B cell (primary cell): ENCODE results near the gene MYOM1. TPM values are rescaled to one million over a fixed set of nuclear protein-coding genes. Genes with fewer than 3 reads are reported as not detected.

ENCODE experiments used
- ATAC-seq: fragments of 200-7000 bp; cut with Tn5 transposase; one replicate; pipeline ENCODE4 v1.10.0; 2021; ENCODE audit warnings: low read depth, mild to moderate bottlenecking, moderate number of reproducible peaks, moderate library complexity
- CTCF ChIA-PET: fragments of 350-600 bp; sonication (Branson Sonifier 250); formaldehyde crosslinking; loops from one replicate; lab custom pipeline; 2021; ENCODE audit warnings: antibody characterized with exemption, inconsistent platforms; lab: Charles Lee
- POLR2A ChIA-PET: fragments of 350-600 bp; sonication (Branson Sonifier 250); formaldehyde crosslinking; loops from one replicate; lab custom pipeline; 2021; ENCODE audit warnings: antibody characterized with exemption; lab: Charles Lee
- DNase-seq: peaks from one replicate; pipeline ENCODE4 v3.0.0; 2013
- H2AFZ ChIP-seq: 2 replicates; pipeline ENCODE4 v1.6.1; 2012; ENCODE audit warnings: mild to moderate bottlenecking, low read depth, low read length; ENCODE audit not compliant: insufficient read depth, poor library complexity, severe bottlenecking
- H3K27ac ChIP-seq, 2 donors: 1 replicate in 1 of 2; 2 replicates in 1 of 2; pipeline ENCODE4 v1.5.1; 2012 to 2013; ENCODE audit warnings: low read length in 2 of 2, mild to moderate bottlenecking in 2 of 2, moderate library complexity in 1 of 2
- H3K27me3 ChIP-seq, 4 experiments: fragments of 200-600 bp in 1 of 4; sonication (generic) in 1 of 4; replicated peaks in 1 of 4; 1 replicate in 2 of 4; 2 replicates in 2 of 4; pipeline versions ENCODE4 v1.6.1 to v1.7.0; 2013 to 2016; ENCODE audit warnings: low read length in 3 of 4, mild to moderate bottlenecking in 2 of 4, mixed read lengths in 1 of 4, moderate library complexity in 1 of 4; ENCODE audit not compliant: insufficient read depth in 4 of 4, control insufficient read depth in 3 of 4; ENCODE audit errors: control extremely low read depth in 1 of 4
- H3K36me3 ChIP-seq, 2 experiments: replicated peaks in 1 of 2; 1 replicate in 1 of 2; 2 replicates in 1 of 2; pipeline versions ENCODE4 v1.6.1 to v1.7.1; 2013; ENCODE audit warnings: low read length in 1 of 2; ENCODE audit not compliant: insufficient read depth in 2 of 2, control insufficient read depth in 1 of 2; ENCODE audit errors: control extremely low read depth in 1 of 2, extremely low read depth in 1 of 2
- H3K4me1 ChIP-seq, 2 donors: fragments of 200-600 bp in 1 of 2; sonication (generic) in 1 of 2; 1 replicate in 1 of 2; 2 replicates in 1 of 2; pipeline versions ENCODE4 v1.5.1 to v1.6.1; 2013 to 2017; ENCODE audit warnings: low read length in 2 of 2; ENCODE audit not compliant: control insufficient read depth in 2 of 2, insufficient read depth in 2 of 2
- H3K4me2 ChIP-seq: replicated peaks from 2 replicates; pipeline ENCODE3; 2012; ENCODE audit warnings: mild to moderate bottlenecking, low read depth, low read length; ENCODE audit not compliant: poor library complexity, severe bottlenecking
- H3K4me3 ChIP-seq, 5 experiments: fragments of 200-600 bp in 1 of 5; sonication (generic) in 1 of 5; 1 replicate in 3 of 5; 2 replicates in 2 of 5; pipeline versions ENCODE4 v1.5.1 to v1.7.0; 2011 to 2016; ENCODE audit warnings: low read length in 4 of 5, mild to moderate bottlenecking in 4 of 5, low read depth in 2 of 5, control low read depth in 1 of 5, moderate library complexity in 1 of 5; ENCODE audit not compliant: insufficient read depth in 1 of 5; ENCODE audit errors: control extremely low read depth in 1 of 5, extremely low read depth in 1 of 5
- H3K79me2 ChIP-seq: fragments of 200-600 bp; sonication (generic); one replicate; pipeline ENCODE4 v1.6.0; 2016; ENCODE audit warnings: low read length; ENCODE audit not compliant: control insufficient read depth, insufficient read depth
- H3K9ac ChIP-seq: fragments of 200-600 bp; sonication (generic); 2 replicates; pipeline ENCODE4 v1.6.1; 2017; ENCODE audit warnings: mild to moderate bottlenecking, low read length, moderate library complexity
- H3K9me3 ChIP-seq, 3 donors: one replicate each; pipeline versions ENCODE4 v1.6.1 to v1.7.1; 2013; ENCODE audit warnings: low read length in 2 of 3; ENCODE audit not compliant: control insufficient read depth in 2 of 3, insufficient read depth in 1 of 3; ENCODE audit errors: control extremely low read depth in 1 of 3
- H4K20me1 ChIP-seq: 2 replicates; pipeline ENCODE4 v1.6.0; 2012; ENCODE audit warnings: mild to moderate bottlenecking, low read length; ENCODE audit not compliant: insufficient read depth, control insufficient read depth, poor library complexity, severe bottlenecking
- H3K27ac Mint-ChIP-seq: one replicate; pipeline ENCODE4 v1.8.0; 2021; ENCODE audit warnings: mixed read lengths
- H3K27me3 Mint-ChIP-seq: one replicate; pipeline ENCODE4 v1.8.0; 2021; ENCODE audit warnings: mixed read lengths
- H3K4me1 Mint-ChIP-seq: one replicate; pipeline ENCODE4 v1.8.0; 2021; ENCODE audit warnings: mixed read lengths
- H3K4me3 Mint-ChIP-seq: one replicate; pipeline ENCODE4 v1.8.0; 2021; ENCODE audit warnings: mixed read lengths
- H3K9me3 Mint-ChIP-seq: one replicate; pipeline ENCODE4 v1.8.0; 2022; ENCODE audit warnings: mixed read lengths; ENCODE audit not compliant: insufficient read depth
- EZH2 ChIP-seq: IDR thresholded peaks from 2 replicates; pipeline ENCODE4 v1.6.1; 2012; ENCODE audit warnings: borderline replicate concordance, low read depth, mild to moderate bottlenecking, moderate library complexity, low read length; ENCODE audit not compliant: insufficient read depth, poor library complexity, severe bottlenecking
- WGBS: methylation state at CpG from one replicate; pipeline ENCODE4 v1.1.5; 2013; ENCODE audit warnings: missing lambda C conversion rate; ENCODE audit not compliant: insufficient coverage; 5-methylcytosine and 5-hydroxymethylcytosine counted together
- intact Hi-C: fragments of 100-400 bp; cut with micrococcal nuclease; formaldehyde crosslinking; loops from one replicate; pipeline ENCODE4 v1.10.0; 2022
- polyA plus RNA-seq: library from polyadenylated mRNA; depleted of rRNA; stranded (reverse); fragments of >200 nt; gene quantifications from 2 replicates; pipeline ENCODE4 v1.2.3, GENCODE V29; 2012
- total RNA-seq, 2 donors: library from RNA; stranded (reverse); fragments of 120-200 nt in 1 of 2; gene quantifications; 1 replicate in 1 of 2; 2 replicates in 1 of 2; pipeline versions ENCODE4 v1.2.3 to v1.2.4, GENCODE V29; 2013 to 2022
- TF ChIP-seq, protein P1 (sequence below): fragments of 200-600 bp; IDR thresholded peaks from one replicate; pipeline ENCODE4 v1.8.0; 2022; ENCODE audit warnings: antibody characterized with exemption, mild to moderate bottlenecking

MYOM1 gene
- total and polyA plus RNA-seq, 2 donors (not counting 1 experiment from before 2014, with no cell fraction given) = 1.5 to 12.8 TPM

- Histone ChIP-seq H3K79me2 (no peaks in the 10 kb centered on the region), H3K4me1 (no peaks in the 10 kb centered on the region), H3K36me3 (peaks cover 0 to 5% of the 10 kb centered on the region in 2 experiments), H3K4me3 (no peak overlapping the region), H2AFZ (no peak overlapping the region), H4K20me1 (no peaks in the 10 kb centered on the region), H3K9me3 (no peaks in the 10 kb centered on the region), H3K9ac (no peak overlapping the region), H3K27ac (no peak overlapping the region), H3K27me3 (no peaks in the 10 kb centered on the region), H3K4me2 (no peak overlapping the region)
- DNase-seq = no peak
- H3K9me3 Mint-ChIP-seq = no peaks in the 10 kb centered on the region
- TF ChIP-seq, protein P1, sequence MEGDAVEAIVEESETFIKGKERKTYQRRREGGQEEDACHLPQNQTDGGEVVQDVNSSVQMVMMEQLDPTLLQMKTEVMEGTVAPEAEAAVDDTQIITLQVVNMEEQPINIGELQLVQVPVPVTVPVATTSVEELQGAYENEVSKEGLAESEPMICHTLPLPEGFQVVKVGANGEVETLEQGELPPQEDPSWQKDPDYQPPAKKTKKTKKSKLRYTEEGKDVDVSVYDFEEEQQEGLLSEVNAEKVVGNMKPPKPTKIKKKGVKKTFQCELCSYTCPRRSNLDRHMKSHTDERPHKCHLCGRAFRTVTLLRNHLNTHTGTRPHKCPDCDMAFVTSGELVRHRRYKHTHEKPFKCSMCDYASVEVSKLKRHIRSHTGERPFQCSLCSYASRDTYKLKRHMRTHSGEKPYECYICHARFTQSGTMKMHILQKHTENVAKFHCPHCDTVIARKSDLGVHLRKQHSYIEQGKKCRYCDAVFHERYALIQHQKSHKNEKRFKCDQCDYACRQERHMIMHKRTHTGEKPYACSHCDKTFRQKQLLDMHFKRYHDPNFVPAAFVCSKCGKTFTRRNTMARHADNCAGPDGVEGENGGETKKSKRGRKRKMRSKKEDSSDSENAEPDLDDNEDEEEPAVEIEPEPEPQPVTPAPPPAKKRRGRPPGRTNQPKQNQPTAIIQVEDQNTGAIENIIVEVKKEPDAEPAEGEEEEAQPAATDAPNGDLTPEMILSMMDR = peak; percentile 21
- no peak for TF ChIP-seq EZH2
- intact Hi-C loops = no loop called here
- no peak overlapping the region for H3K4me3 Mint-ChIP-seq
- ATAC-seq = no peak
- no peaks in the 10 kb centered on the region for H3K4me1 Mint-ChIP-seq
- no peak overlapping the region for H3K27ac Mint-ChIP-seq
- 100% methylated on average over 2 of the region's 8 CpGs for WGBS
- H3K27me3 Mint-ChIP-seq = no peaks in the 10 kb centered on the region
- POLR2A ChIA-PET = no interaction called here
- CTCF ChIA-PET = interaction anchor here (0.6 to 1.6 kb wide), 5 partner anchors 36 to 255 kb away, joined by 3 to 4 read pairs (median 3); no protein-coding TSS in a partner anchor
Measured at GRCh38 chr18:3186678-3187658, 32.8 kb downstream of the MYOM1 start.
